H1 (cell line): ENCODE results near the gene TAF13. TPM values are rescaled to one million over a fixed set of nuclear protein-coding genes. Genes with fewer than 3 reads are reported as not detected.

ENCODE experiments used
- CTCF ChIA-PET: fragments of 300-600 bp; sonication (Branson Sonifier 250); formaldehyde crosslinking; loops from one replicate; lab custom pipeline; 2021; ENCODE audit not compliant: partially characterized antibody; lab: Charles Lee
- POLR2A ChIA-PET: fragments of 300-600 bp; sonication (Branson Sonifier 250); formaldehyde crosslinking; loops from one replicate; lab custom pipeline; 2021; ENCODE audit warnings: inconsistent platforms; ENCODE audit not compliant: partially characterized antibody; lab: Charles Lee
- DNase-seq, 2 experiments: peaks; one replicate each; pipeline versions ENCODE4 v3.0.0 to v3.0.0-alpha.2; 2010 to 2022; ENCODE audit warnings: low spot score in 2 of 2, low read depth in 1 of 2, mixed read lengths in 1 of 2
- FAIRE-seq: peaks from 2 replicates; lab custom pipeline; 2011; peaks lifted over from hg19 to GRCh38; lab: Jason Lieb, UNC
- H2AFZ ChIP-seq: 2 replicates; pipeline ENCODE4 v1.8.1; 2012; ENCODE audit warnings: low read length, inconsistent platforms
- H2AK5ac ChIP-seq: 2 replicates; pipeline ENCODE4 v1.6.1; 2013; ENCODE audit warnings: low read depth, low read length
- H2BK120ac ChIP-seq: replicated peaks from 2 replicates; pipeline ENCODE3; 2013; ENCODE audit warnings: low read depth, low read length, inconsistent platforms
- H2BK12ac ChIP-seq: 2 replicates; pipeline ENCODE4 v1.6.1; 2013; ENCODE audit warnings: low read depth, low read length
- H2BK15ac ChIP-seq: 2 replicates; pipeline ENCODE4 v1.6.1; 2013; ENCODE audit warnings: low read length
- H2BK20ac ChIP-seq: 2 replicates; pipeline ENCODE4 v1.6.1; 2013; ENCODE audit warnings: low read length
- H2BK5ac ChIP-seq: 2 replicates; pipeline ENCODE4 v1.6.1; 2013; ENCODE audit warnings: low read depth, low read length
- H3K14ac ChIP-seq: 2 replicates; pipeline ENCODE4 v1.6.1; 2013; ENCODE audit warnings: inconsistent platforms; ENCODE audit not compliant: insufficient read length
- H3K18ac ChIP-seq: 2 replicates; pipeline ENCODE4 v1.6.1; 2013; ENCODE audit warnings: low read length; ENCODE audit errors: extremely low read depth
- H3K23ac ChIP-seq: 2 replicates; pipeline ENCODE4 v1.6.1; 2013; ENCODE audit warnings: inconsistent platforms; ENCODE audit not compliant: insufficient read length
- H3K23me2 ChIP-seq: 2 replicates; pipeline ENCODE4 v1.6.1; 2013; ENCODE audit warnings: low read depth, low read length
- H3K27ac ChIP-seq: 2 replicates; pipeline ENCODE4 v1.6.1; 2011; ENCODE audit warnings: low read depth, low read length, inconsistent platforms
- H3K27me3 ChIP-seq, 4 experiments: replicated peaks in 1 of 4; 1 replicate in 1 of 4; 2 replicates in 3 of 4; pipeline versions ENCODE4 v1.6.1 to v1.8.1; 2011 to 2013; ENCODE audit warnings: low read length in 3 of 4, mild to moderate bottlenecking in 3 of 4, inconsistent platforms in 2 of 4, mixed read lengths in 2 of 4, moderate library complexity in 1 of 4; ENCODE audit not compliant: control insufficient read depth in 3 of 4, insufficient read depth in 3 of 4; ENCODE audit errors: extremely low read depth in 1 of 4
- H3K36me3 ChIP-seq, 4 experiments: 2 replicates each; pipeline versions ENCODE4 v1.6.1 to v1.8.1; 2011 to 2013; ENCODE audit warnings: mild to moderate bottlenecking in 4 of 4, low read length in 3 of 4, moderate library complexity in 2 of 4, control low read depth in 1 of 4, inconsistent platforms in 1 of 4; ENCODE audit not compliant: insufficient read depth in 4 of 4, control insufficient read depth in 2 of 4
- H3K4ac ChIP-seq: replicated peaks from 2 replicates; pipeline ENCODE3; 2013; ENCODE audit warnings: low read length, low read depth, mixed read lengths, inconsistent platforms; ENCODE audit not compliant: insufficient read length
- H3K4me1 ChIP-seq, 4 experiments: replicated peaks in 1 of 4; 1 replicate in 1 of 4; 2 replicates in 3 of 4; pipeline versions ENCODE4 v1.6.1 to v1.8.1; 2011 to 2013; ENCODE audit warnings: low read length in 3 of 4, inconsistent platforms in 2 of 4, mixed read lengths in 1 of 4; ENCODE audit not compliant: insufficient read depth in 4 of 4, control insufficient read depth in 3 of 4
- H3K4me2 ChIP-seq, 2 experiments: 2 replicates each; pipeline versions ENCODE4 v1.6.1 to v1.8.1; 2011 to 2013; ENCODE audit warnings: low read depth in 2 of 2, low read length in 2 of 2, control low read depth in 1 of 2, inconsistent platforms in 1 of 2, mild to moderate bottlenecking in 1 of 2; ENCODE audit not compliant: insufficient read depth in 1 of 2
- H3K4me3 ChIP-seq, 4 experiments: fragments of 200-600, 300-600 bp in 1 of 4; sonication (generic), shearing (Covaris generic), sonication (Bioruptor Twin) in 1 of 4; 2 replicates each; pipeline versions ENCODE4 v1.5.1 to v1.8.1; 2011 to 2016; ENCODE audit warnings: low read length in 4 of 4, low read depth in 3 of 4, control low read depth in 2 of 4, inconsistent platforms in 2 of 4, mild to moderate bottlenecking in 2 of 4, mixed read lengths in 1 of 4, moderate library complexity in 1 of 4; ENCODE audit not compliant: insufficient read depth in 2 of 4; ENCODE audit errors: extremely low read depth in 1 of 4
- H3K56ac ChIP-seq: replicated peaks from 2 replicates; pipeline ENCODE3; 2013; ENCODE audit warnings: low read depth, mild to moderate bottlenecking, mixed read lengths, low read length, inconsistent platforms; ENCODE audit not compliant: insufficient read length
- H3K79me1 ChIP-seq: 2 replicates; pipeline ENCODE4 v1.6.1; 2013; ENCODE audit warnings: low read depth, low read length, control low read depth
- H3K79me2 ChIP-seq, 2 experiments: 2 replicates each; pipeline versions ENCODE4 v1.6.1 to v1.8.1; 2012 to 2013; ENCODE audit warnings: low read length in 2 of 2, mild to moderate bottlenecking in 2 of 2, inconsistent platforms in 1 of 2; ENCODE audit not compliant: insufficient read depth in 2 of 2, control insufficient read depth in 1 of 2
- H3K9ac ChIP-seq, 4 experiments: replicated peaks in 1 of 4; 1 replicate in 1 of 4; 2 replicates in 3 of 4; pipeline versions ENCODE4 v1.6.1 to v1.8.1; 2011 to 2013; ENCODE audit warnings: low read depth in 3 of 4, low read length in 3 of 4, control low read depth in 2 of 4, mild to moderate bottlenecking in 2 of 4, moderate library complexity in 2 of 4, inconsistent platforms in 1 of 4; ENCODE audit errors: extremely low read depth in 1 of 4
- H3K9me3 ChIP-seq, 2 experiments: 2 replicates each; pipeline versions ENCODE4 v1.6.1 to v1.8.1; 2012 to 2013; ENCODE audit warnings: mild to moderate bottlenecking in 2 of 2, moderate library complexity in 2 of 2, control low read depth in 1 of 2, inconsistent platforms in 1 of 2, low read depth in 1 of 2, low read length in 1 of 2, mixed read lengths in 1 of 2; ENCODE audit not compliant: insufficient read depth in 2 of 2
- H4K20me1 ChIP-seq, 2 experiments: replicated peaks in 1 of 2; 2 replicates each; pipeline versions ENCODE3 to v1.8.1; 2011 to 2013; ENCODE audit warnings: inconsistent platforms in 2 of 2, low read length in 2 of 2, mild to moderate bottlenecking in 1 of 2; ENCODE audit not compliant: insufficient read depth in 2 of 2, control insufficient read depth in 1 of 2
- H4K5ac ChIP-seq: 2 replicates; pipeline ENCODE4 v1.6.1; 2013; ENCODE audit warnings: low read length, low read depth, mixed read lengths, inconsistent platforms; ENCODE audit not compliant: insufficient read length
- H4K8ac ChIP-seq: 2 replicates; pipeline ENCODE4 v1.8.0; 2013; ENCODE audit warnings: mild to moderate bottlenecking, moderate library complexity, low read length, inconsistent platforms; ENCODE audit not compliant: insufficient read depth; ENCODE audit errors: extremely low read depth
- H4K91ac ChIP-seq: replicated peaks from 2 replicates; pipeline ENCODE3; 2013; ENCODE audit warnings: low read length, mixed read lengths, inconsistent platforms; ENCODE audit not compliant: insufficient read length
- CREB1 ChIP-seq: IDR thresholded peaks from 2 replicates; pipeline ENCODE4 v1.6.1; 2012; ENCODE audit warnings: inconsistent platforms
- POU5F1 ChIP-seq: IDR thresholded peaks from 2 replicates; pipeline ENCODE4 v1.6.1; 2011; ENCODE audit warnings: low read depth, mild to moderate bottlenecking, low read length, moderate library complexity
- SIN3A ChIP-seq, 2 experiments: IDR thresholded peaks in 1 of 2; conservative IDR thresholded peaks in 1 of 2; 2 replicates each; pipeline ENCODE4 v1.6.1; 2011 to 2012; ENCODE audit warnings: low read length in 2 of 2, improper control_type of control experiment in 1 of 2, low read depth in 1 of 2, mild to moderate bottlenecking in 1 of 2
- SP4 ChIP-seq: IDR thresholded peaks from 2 replicates; pipeline ENCODE4 v1.6.1; 2012; ENCODE audit warnings: low read length, inconsistent platforms
- SUZ12 ChIP-seq: fragments of 200-600 bp; sonication (generic); IDR thresholded peaks from 2 replicates; pipeline ENCODE4 v1.6.1; 2012; ENCODE audit warnings: mild to moderate bottlenecking, inconsistent platforms, low read length, moderate library complexity, mixed read lengths
- TAF1 ChIP-seq: IDR thresholded peaks from 2 replicates; pipeline ENCODE4 v1.6.1; 2011; ENCODE audit warnings: mild to moderate bottlenecking, low read depth, low read length
- TCF12 ChIP-seq: IDR thresholded peaks from 2 replicates; pipeline ENCODE4 v1.6.1; 2011; ENCODE audit warnings: low read depth, mild to moderate bottlenecking, low read length
- WGBS, 2 experiments: shearing (Covaris generic) in 1 of 2; methylation state at CpG; one replicate each; pipeline versions ENCODE4 v1.1.6 to v1.1.7; 2013 to 2015; ENCODE audit warnings: low lambda C conversion rate in 2 of 2, mixed read lengths in 2 of 2, inconsistent platforms in 1 of 2, low coverage in 1 of 2, missing lambda C conversion rate in 1 of 2; ENCODE audit not compliant: insufficient replicate concordance in 2 of 2, insufficient coverage in 1 of 2, insufficient read length in 1 of 2; ENCODE audit errors: extremely low coverage in 1 of 2, missing lambda C conversion rate in 1 of 2; 5-methylcytosine and 5-hydroxymethylcytosine counted together
- polyA plus RNA-seq, 7 experiments: library from polyadenylated mRNA; depleted of rRNA in 3 of 7; stranded (reverse) in 5 of 7; unstranded in 2 of 7; fragments of >200 nt in 5 of 7; fragments of 200-250 nt in 2 of 7; gene quantifications; 1 replicate in 5 of 7; 2 replicates in 1 of 7; 4 replicates in 1 of 7; pipeline versions ENCODE4 v1.2.1 to v1.2.3, GENCODE V29; 2011 to 2013; ENCODE audit warnings: missing spikeins in 2 of 7, mixed read lengths in 2 of 7
- total RNA-seq: library from RNA; stranded (reverse); fragmentation: NEBNext Ultra II Directional; extraction: Animal tissue kit (Norgen Biotek cat#: 25700); gene quantifications from 2 replicates; pipeline ENCODE4 v1.2.1, GENCODE V29; 2021
- TF ChIP-seq, protein P1 (sequence below): IDR thresholded peaks from 2 replicates; pipeline ENCODE4 v1.6.1; 2012; ENCODE audit warnings: low read length, inconsistent platforms
- TF ChIP-seq, protein P2 (sequence below): IDR thresholded peaks from 2 replicates; pipeline ENCODE4 v1.6.1; 2012; ENCODE audit warnings: inconsistent platforms

The TAF13 gene
- total and polyA plus RNA-seq, 2 of the 8 experiments (the other 6 are each of a cell fraction or from before 2014, with no cell fraction given), result 13.1 to 41.7 TPM

DNA sequence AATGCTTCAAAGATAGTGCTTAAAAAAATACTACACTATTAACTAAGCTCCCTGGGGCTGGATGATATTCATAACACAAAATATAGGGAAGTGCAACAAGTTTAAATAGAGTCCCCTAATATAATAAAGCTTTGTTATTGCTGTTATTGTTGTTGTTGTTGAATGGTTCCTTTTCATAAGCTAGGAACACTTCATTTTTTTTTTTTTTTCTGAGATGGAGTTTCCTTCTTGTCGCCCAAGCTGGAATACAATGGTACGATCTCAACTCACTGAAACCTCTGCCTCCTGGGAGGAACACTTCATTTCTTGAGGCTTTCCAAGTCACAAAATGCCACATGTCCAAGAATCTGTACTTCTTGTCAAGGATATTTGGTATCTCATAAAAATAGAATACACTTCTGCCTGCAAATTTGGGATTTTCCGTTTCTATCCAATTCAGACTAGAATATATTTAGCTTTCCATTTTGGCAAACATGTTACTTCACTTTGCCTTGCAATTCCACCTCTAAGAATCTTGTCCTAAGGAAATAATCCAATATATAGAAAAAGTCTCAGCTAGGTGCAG lies 55.0 kb downstream of the TAF13 start:
- Histone ChIP-seq H3K4me1 (no peaks in the 10 kb centered on the region), H3K4me2 (no peak overlapping the region), H3K9me3 (no peaks in the 10 kb centered on the region), H3K79me1 (no peaks in the 10 kb centered on the region), H2AK5ac (no peak overlapping the region), H3K18ac (no peak overlapping the region), H3K27ac (no peak overlapping the region), H4K8ac (no peak overlapping the region), H3K9ac (no peak overlapping the region), H4K20me1 (no peaks in the 10 kb centered on the region), H4K91ac (no peak overlapping the region), H3K36me3 (no peaks in the 10 kb centered on the region), H3K14ac (no peak overlapping the region), H3K23me2 (peaks cover 2% of the 10 kb centered on the region; the same call in 1 of the 2 replicates), H2BK120ac (no peak overlapping the region), H3K4ac (no peak overlapping the region), H2BK12ac (no peak overlapping the region), H3K27me3 (no peaks in the 10 kb centered on the region), H3K56ac (no peak overlapping the region), H2BK5ac (no peak overlapping the region), H2BK15ac (no peak overlapping the region), H3K23ac (no peak overlapping the region), H3K4me3 (no peak overlapping the region), H2AFZ (no peak overlapping the region), H2BK20ac (no peak overlapping the region), H3K79me2 (no peaks in the 10 kb centered on the region), H4K5ac (no peak overlapping the region)
- no peak for TF ChIP-seq POU5F1
- TF ChIP-seq, protein P1, sequence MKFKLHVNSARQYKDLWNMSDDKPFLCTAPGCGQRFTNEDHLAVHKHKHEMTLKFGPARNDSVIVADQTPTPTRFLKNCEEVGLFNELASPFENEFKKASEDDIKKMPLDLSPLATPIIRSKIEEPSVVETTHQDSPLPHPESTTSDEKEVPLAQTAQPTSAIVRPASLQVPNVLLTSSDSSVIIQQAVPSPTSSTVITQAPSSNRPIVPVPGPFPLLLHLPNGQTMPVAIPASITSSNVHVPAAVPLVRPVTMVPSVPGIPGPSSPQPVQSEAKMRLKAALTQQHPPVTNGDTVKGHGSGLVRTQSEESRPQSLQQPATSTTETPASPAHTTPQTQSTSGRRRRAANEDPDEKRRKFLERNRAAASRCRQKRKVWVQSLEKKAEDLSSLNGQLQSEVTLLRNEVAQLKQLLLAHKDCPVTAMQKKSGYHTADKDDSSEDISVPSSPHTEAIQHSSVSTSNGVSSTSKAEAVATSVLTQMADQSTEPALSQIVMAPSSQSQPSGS, result no peak
- no peak for TF ChIP-seq SIN3A (conservative IDR thresholded peaks at IDR 0.05 in 1 of 2, IDR thresholded peaks at IDR 0.05 in 1 of 2; ENCODE audit: low read depth in 1 of 2, low read length in 2 of 2)
- TF ChIP-seq, protein P2, sequence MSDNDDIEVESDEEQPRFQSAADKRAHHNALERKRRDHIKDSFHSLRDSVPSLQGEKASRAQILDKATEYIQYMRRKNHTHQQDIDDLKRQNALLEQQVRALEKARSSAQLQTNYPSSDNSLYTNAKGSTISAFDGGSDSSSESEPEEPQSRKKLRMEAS, result no peak
- TF ChIP-seq TCF12, result no peak
- no peak for TF ChIP-seq TAF1
- TF ChIP-seq SUZ12, result no peak
- no peak for TF ChIP-seq CREB1
- TF ChIP-seq SP4, result no peak
- WGBS, 2 experiments, result 85% methylated on average over 3 of the region's 3 CpGs; no CpG with 5 or more reads in 1 of the 2 experiments
- FAIRE-seq (no peak), DNase-seq (no peak)
- CTCF ChIA-PET, result interaction anchor here (0.8 kb wide), 1 partner anchor 36 kb away, joined by 3 read pairs; no protein-coding TSS in a partner anchor
- POLR2A ChIA-PET, result no interaction called here
